GM18951 (cell line): ENCODE data around the gene NKTR.

Experiments
- POLR2A ChIP-seq: IDR thresholded peaks from 4 replicates; pipeline ENCODE4 v1.6.1; 2011; ENCODE audit warnings: mild to moderate bottlenecking; ENCODE audit not compliant: insufficient read length, insufficient read depth; ENCODE audit errors: extremely low read depth
- in situ Hi-C: fragments of 300-500 bp; cut with MboI; formaldehyde crosslinking; loops from one replicate; pipeline ENCODE4 v1.12.0; 2022; ENCODE audit warnings: low sequenced_read_pairs, mixed read lengths, inconsistent platforms; ENCODE audit not compliant: unreplicated experiment

The NKTR gene

DNA sequence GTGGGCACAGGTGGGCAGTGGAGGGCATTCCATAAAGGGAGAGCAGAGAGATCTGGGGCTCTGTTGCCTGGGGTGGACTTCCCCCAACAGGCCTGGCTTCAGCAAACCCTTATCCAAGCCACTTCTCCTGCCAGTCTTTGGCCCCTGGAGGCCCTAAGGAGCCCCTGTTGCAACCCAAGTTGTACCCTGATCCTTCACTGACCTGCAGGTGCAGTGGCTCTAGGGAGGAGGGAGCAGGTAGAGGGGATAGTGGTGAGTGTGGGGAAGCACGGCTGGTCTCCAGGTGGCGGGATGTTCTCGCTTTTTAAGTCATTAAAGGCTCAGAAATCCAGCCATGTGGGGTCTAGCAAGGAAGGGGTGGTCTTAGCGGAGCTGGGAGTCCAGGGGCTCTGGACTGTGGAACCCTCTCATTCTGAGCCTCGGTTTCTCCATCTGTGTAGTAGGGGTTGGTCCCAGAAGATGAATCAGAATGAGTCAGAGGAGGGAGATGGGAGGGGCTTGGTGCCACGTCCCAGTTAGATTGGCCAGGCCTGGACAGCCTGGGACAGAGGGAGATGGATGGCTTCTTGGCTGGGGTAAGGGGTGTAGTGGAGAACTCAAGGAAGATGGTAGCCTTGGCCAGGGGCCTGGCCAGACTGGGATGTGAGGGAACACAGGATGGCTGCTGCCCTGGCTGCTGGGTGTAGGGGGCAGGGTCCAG is 55.6 kb downstream of the NKTR start:
- no peak for TF ChIP-seq POLR2A
- in situ Hi-C loops: no loop called here

DNA sequence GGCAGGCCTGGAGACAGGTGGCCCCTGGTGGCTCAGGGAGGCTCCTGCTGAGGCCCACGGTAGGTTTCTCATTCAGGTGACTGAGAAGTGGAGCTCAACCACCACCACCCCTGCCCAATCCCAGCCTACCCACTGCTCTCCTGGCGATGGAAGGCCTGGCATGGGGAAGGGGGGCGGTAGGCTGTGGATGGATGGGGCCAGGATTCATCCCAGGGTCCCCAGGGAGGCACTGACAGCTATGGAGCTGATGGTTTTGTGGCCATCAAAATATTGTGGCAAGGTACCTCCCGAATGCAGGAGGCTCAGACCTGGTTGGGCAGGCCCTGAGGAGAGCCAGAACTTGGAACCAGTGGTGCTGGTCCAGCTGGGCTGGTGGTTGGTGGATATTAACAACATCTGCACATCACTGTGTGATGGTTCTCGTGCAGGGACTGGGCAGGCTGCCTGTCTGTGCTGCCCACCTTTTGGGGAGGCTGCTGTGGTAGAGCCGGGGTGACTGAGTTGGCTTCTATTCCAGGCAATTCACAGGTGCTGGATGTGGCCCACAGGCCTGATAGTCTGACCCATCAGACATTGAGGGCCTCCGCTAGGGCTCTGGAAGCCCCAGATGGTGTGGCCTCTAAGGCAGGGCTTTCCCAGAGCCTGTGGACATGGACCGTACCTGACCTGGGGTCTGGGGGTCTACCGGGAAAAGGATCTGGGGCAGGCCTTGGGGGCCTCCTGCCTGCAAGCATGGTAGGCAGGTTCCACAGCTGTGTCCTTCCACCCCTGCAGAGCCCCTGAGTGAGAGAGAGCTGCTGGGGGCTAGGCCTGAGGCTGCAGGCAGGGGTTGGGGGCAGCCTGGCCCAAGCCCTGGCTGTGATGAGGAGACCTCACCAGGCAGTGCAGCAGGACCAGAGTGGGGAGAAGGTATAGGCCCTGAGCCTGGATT is 56.5 kb downstream of the NKTR start:
- in situ Hi-C loops: no loop called here
- TF ChIP-seq POLR2A: no peak

DNA sequence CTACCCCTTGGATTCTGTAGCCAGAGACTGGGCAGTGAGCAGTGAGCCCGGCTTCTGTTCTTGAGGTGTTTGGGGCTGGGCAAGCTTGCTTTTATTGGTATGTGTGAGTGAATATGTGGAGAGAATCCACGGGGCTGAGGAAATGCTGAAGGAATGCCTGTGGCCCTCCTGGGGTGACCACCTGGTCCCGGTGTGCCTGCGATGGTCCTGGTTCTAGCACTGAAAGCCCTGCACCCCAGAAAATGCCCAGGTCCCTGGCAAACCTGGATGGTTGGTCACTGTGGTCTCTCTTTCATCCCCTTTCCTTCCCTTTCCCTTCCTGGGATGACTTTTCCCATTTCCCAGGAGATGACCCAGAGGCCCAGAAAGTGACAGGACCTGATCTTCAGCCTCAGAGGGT is 57.2 kb downstream of the NKTR start:
- no peak for TF ChIP-seq POLR2A
- in situ Hi-C loops: no loop called here

DNA sequence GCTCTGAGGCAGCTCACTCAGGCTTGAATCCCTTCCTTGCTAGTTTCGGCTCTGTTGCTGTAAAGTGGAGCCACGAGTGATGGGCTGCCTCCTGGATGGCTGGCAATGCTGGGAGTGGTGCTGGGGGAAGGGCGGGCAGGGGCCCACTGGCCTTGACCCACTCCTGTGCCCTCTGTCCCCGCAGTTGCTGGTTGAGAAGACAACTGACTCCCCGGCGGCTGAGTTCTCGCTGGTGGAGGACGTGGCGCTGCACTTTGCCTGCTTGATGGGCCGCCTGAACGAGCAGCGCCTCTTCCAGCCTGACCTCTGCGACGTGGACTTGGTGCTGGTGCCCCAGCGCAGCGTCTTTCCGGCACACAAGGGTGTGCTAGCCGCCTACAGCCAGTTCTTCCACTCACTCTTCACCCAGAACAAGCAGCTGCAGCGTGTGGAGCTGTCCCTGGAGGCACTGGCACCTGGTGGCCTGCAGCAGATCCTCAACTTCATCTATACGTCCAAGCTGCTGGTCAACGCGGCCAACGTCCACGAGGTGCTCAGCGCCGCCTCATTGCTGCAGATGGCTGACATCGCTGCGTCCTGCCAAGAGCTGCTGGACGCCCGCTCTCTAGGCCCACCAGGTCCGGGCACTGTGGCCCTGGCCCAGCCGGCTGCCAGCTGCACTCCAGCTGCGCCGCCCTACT is 57.7 kb downstream of the NKTR start:
- no peak for TF ChIP-seq POLR2A
- in situ Hi-C loops: no loop called here

DNA sequence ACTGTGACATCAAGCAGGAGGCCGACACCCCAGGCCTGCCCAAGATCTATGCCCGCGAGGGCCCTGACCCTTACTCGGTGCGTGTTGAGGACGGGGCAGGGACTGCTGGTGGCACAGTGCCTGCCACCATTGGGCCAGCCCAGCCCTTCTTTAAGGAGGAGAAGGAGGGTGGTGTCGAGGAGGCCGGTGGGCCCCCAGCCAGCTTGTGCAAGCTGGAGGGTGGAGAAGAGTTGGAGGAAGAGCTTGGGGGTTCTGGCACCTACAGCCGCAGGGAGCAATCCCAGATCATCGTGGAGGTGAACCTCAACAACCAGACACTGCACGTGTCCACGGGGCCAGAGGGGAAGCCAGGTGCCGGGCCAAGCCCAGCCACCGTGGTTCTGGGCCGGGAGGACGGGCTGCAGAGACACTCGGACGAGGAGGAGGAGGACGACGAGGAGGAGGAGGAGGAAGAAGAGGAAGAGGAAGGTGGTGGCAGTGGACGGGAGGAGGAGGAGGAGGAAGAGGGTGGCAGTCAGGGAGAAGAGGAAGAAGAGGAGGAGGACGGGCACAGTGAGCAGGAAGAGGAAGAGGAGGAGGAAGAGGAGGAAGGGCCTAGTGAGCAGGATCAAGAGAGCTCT is 58.4 kb downstream of the NKTR start:
- no peak for TF ChIP-seq POLR2A
- in situ Hi-C loops: no loop called here

DNA sequence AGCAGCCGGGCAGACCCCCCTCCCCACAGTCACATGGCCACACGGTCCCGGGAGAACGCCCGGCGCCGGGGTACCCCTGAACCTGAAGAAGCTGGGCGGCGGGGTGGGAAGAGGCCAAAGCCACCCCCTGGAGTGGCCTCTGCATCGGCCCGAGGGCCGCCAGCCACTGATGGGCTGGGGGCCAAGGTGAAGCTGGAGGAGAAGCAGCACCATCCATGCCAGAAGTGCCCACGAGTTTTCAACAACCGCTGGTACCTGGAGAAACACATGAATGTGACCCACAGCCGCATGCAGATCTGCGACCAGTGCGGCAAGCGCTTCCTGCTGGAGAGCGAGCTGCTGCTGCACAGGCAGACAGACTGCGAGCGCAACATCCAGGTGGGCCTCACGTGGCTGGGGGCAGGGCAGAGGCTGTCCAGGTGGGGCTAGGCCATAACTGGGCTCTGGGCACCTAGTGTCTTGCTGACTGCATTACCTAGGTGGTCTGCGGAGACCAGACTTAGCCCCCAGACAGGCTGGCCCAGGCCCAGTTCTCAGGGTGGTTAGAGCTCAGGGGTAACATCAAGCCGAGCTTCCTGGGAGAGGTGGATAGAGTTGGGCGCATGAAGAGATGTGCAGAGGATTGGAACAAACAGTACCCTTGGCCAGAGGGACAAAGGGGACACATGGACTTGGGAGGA is 59.1 kb downstream of the NKTR start:
- in situ Hi-C loops: no loop called here
- no peak for TF ChIP-seq POLR2A

DNA sequence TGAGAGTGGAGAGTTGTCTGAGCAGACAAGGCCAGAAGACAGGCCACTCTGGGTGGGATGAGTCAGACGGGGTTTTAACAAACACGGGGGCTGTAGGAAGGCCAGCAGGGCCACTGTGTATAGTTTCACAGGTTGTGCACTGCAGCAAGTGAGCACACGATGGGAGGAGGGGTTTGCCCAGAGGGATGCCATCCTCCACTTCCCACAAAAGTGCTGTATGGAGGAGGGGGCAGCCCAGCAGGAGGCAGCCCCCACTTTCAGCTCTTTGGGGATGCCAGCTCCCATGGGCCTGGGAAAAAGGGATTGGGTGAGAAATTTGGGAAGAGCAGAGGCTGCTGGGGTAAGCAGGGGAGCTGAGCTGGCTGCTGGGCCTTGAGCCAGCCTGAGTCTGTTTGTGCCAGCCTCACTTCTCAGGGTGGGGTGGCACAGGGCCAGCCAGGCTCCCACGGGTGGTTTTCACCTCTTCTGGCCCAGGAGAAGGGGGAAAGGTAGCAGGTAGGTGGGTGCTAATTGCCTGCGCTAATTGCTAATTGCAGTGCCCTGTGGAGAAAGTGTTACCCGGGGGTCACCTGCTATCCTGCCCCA is 59.7 kb downstream of the NKTR start:
- TF ChIP-seq POLR2A: no peak
- in situ Hi-C loops: no loop called here

DNA sequence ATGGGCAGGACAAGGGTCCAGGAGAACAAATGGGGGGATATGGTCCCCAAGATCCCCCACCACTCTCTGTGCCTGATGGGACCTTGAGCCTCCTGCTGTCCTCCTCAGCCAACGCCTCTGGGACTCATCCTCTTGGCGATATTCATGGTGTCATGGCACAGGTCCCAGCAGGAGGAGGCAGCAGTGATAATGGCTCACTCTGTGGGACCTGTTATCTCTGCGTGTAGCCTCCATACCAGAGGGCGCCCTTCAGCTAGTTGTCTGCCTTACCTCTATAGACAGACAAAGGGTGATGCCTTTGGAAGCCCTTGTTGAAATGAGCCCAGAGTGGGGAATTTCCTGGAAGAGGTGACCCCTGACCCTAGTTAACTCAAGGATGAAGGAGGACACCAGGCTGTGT is 60.4 kb downstream of the NKTR start:
- TF ChIP-seq POLR2A: no peak
- in situ Hi-C loops: no loop called here

DNA sequence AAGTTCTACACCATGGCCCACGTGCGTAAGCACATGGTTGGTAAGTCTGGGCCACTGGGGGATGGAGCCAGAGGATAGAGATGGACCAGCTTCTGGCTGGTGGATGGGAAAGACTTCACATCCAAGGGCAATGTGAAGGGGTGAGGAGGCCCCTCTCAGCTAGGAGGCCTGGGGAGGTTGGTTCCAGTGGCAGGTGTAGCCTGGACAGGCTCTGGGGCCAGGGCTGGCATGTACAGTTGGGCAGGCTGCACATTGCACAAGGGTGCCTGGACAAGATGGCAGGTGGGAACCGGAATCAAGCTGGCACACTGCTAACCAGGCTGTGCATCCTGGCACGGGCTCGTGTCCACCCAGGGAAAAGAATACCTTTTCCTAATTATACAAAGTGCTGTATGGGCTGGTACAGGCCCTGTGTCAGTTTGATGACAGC is 61.1 kb downstream of the NKTR start:
- no peak for TF ChIP-seq POLR2A

DNA sequence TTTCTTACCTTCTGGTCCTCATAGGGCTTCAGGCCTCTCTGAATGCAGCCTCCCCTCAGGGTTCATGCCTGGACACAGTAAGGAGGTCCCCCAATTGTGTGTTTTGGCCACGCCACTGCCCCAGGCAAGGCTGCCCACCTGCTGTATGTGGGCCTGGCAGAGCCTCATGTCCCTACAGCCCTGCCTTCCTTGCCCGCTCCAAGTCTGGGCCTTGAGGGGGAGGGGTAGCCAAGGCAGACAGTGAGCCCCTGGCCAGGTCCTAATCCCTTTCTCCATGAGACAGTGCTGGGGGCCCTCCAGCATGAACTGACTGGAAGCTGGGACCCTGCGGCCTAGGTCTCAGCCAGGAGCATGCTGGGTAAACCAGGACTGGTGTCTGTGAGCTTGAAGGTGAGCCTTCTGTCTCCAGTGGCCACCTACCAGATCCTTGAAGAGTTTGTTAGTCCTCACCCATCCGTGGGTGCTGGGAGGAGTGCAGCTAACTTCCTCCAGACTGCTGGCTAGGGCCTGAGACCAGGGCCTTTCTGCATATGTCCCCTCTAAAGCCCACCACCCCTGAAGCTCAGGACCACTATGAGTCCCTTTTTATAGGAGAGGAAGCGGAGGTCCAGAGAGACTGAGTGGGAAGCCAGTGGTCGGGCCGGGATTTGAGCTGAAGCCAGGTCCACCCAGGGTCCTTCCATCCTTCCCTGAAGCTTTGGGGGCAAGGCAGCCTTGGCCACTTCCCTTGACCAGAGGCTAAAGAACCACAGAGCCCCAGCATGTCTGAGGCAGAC is 61.7 kb downstream of the NKTR start:
- TF ChIP-seq POLR2A: no peak
- in situ Hi-C loops: no loop called here

More for the DNA sequence above, 61.1 kb downstream of the NKTR start:
- in situ Hi-C loops: no loop called here

DNA sequence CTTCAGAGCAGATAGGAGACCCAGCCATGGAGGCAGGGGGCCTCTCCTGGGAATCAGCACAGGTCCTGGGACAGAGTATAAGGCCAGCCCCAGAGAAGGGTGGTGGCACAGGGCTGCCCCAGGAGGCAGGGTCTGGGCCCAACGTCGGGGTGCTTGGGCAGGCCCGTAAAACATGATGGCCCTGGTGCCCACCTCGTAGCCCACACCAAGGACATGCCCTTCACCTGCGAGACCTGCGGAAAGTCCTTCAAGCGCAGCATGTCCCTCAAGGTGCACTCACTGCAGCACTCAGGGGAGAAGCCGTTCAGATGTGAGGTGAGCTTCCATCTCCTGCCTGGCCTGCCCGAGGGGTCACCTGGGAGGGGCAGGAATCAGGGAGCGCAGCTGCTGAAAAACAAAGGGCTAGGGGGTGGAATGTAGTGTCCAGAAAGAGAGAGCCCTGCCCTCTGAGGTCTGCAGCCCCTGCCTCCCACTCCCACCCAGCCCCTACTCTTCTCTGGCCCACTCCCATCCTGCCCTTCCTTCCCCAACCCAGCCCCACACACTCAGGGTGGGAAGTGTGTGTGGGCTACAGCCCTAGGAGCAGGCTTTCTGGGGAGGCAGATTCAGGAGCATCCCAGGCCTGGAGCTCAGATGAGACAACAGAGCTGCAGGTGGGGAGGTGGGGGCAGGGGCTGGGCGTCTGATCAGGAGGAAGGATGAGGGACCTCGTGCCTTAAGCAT is 62.5 kb downstream of the NKTR start:
- in situ Hi-C loops: no loop called here
- no peak for TF ChIP-seq POLR2A
